Stimulated activated CD4-positive, alpha-beta T cell treated with anti-CD3 and anti-CD28 coated beads, Interleukin-12 subunit alpha, Interleukin-12 subunit beta, amount 100 ng/mL, for 48 hours (primary cell): ENCODE results near the gene HABP4.

ENCODE experiments used
- DNase-seq, 3 donors: peaks; one replicate each; pipeline ENCODE4 v3.0.0-alpha.2; 2020; ENCODE audit warnings: low read depth in 2 of 3, low spot score in 1 of 3

The HABP4 gene, protein sequence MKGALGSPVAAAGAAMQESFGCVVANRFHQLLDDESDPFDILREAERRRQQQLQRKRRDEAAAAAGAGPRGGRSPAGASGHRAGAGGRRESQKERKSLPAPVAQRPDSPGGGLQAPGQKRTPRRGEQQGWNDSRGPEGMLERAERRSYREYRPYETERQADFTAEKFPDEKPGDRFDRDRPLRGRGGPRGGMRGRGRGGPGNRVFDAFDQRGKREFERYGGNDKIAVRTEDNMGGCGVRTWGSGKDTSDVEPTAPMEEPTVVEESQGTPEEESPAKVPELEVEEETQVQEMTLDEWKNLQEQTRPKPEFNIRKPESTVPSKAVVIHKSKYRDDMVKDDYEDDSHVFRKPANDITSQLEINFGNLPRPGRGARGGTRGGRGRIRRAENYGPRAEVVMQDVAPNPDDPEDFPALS

DNA sequence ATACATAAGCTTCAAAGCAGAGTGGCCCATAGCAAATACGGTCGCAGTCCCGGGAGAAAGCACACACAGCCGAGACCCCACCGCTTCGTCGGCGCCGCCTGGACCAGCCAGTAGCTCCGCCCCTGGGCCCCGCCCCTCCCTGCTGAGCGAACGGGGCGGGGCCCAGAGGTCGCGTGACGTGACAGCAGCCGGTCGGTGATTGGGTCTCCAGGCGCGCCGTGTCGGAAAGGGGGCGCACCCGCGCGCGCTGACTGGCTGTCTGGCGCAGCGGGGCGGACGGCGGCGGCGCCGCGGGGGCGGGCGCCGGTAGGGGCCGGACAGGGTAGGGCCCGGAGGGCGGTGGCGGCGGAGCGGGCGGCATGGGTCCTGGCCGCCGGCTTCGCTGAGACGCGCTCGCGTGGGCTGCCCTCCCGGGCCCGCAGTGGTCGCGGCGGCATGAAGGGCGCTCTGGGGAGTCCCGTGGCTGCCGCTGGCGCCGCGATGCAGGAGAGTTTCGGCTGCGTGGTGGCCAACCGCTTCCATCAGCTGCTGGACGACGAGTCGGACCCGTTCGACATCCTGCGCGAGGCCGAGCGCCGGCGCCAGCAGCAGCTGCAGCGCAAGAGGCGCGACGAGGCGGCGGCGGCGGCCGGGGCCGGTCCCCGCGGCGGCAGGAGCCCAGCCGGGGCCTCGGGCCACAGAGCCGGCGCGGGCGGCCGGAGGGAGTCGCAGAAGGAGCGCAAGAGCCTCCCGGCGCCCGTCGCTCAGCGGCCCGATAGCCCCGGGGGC lies at the start of gene HABP4:
HABP4 (plus strand) TSS at position 325 of the 768 bp plus-strand sequence; CDS start at position 436, 111 bp downstream.
- DNase-seq: peak; percentile 89 to 96 (median 90)

DNA sequence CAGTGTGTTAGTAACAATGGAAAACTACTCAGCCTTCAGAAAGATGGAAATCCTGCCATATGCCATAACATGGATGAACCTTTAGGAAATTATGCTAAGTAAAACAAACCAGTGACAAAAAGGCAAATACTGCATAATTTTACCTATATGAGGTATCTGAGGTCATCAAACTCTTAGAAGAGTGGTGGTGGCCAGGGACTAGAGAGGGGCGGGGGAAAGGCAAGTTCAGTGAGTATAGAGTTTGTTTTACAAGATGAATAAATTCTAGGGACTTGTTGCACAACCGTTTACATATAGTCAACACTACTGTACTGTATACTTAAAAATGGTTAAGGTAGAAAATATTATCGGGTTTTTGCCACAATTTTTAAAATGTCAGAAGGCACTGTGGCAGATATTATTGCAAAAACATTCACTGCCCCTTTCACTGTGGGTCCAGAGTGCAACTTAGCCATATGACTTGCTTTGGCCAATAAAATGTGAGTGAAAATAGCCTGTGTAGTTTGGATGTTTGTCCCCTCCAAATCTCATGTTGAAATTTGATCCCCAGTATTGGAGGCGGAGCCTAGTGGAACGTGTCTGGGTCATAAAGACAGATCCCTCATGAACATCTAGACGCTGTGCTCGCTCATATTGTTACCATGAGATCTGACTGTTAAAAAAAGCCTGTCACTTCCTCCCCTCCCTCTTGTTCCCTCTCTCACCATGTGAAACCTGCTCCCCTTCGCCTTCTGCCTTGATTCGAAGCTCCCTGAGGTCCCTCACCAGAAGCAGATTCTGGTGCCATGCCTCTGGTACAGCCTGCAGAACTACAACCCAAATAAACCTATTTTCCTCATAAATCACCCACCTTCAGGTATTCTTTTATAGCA lies 41.3 kb upstream of the HABP4 start:
- DNase-seq: no peak

DNA sequence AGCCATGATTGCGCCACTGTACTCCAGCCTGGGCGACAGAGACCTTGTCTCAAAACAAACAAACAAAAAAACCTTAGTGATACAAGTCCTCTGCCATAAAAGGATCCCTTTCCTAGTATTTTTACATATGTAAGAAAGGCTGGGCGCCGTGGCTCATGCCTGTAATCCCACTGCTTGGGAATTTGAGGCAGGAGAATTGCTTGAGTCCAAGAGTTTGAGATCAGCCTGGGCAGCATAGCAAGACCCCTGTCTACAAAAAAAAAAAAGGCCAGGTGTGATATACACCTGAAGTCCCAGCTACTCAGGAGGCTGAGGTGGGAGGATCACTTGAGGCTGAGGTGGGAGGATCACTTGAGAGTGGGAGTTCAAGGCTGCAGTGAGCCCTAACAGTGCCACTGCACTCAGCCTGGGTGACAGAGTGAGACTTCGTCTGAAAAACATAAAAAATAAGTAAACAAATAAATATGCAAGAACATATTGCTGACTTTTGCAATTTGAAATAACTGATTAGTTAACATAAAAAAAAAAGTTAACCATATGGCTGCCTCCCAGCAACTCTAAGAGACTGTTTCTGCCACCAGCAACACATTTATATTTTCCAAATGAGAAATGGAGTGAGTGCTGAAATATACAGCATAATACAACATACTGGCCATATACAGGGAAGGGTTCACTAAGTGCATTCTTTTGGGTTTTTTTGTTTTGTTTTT lies 38.7 kb upstream of the HABP4 start:
- no peak for DNase-seq

DNA sequence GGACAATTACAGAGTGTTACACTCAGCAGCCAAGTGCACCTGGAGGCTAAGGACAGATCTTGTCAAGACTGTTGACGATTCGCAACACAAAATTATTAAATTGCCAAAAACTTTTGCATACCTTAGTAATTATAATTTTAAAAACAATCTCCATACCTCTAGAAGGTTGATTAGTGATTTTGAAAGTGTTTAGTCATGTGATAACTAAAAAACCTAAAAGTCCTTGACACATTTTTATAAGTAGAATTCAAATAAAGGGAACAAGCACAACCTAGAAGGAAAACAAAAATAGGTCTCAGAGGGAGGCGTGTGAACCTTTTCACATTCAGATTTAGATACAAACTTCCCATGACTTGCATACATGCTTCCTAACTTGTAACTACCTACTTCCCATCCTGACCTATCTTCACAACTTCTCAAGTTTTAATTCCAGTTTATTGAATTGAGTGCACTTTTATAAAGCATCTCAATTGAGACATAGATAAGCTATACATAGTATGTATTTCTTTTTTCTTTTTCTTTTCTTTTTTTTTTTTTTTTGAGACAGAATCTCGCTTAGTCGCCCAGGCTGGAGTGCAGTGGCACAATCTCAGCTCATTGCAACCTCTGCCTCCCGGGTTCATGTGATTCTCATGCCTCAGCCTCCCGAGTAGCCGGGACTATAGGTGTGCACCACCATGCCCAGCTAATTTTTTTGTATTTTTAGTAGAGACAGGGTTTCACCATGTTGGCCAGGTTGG lies 37.6 kb upstream of the HABP4 start:
- no peak for DNase-seq

DNA sequence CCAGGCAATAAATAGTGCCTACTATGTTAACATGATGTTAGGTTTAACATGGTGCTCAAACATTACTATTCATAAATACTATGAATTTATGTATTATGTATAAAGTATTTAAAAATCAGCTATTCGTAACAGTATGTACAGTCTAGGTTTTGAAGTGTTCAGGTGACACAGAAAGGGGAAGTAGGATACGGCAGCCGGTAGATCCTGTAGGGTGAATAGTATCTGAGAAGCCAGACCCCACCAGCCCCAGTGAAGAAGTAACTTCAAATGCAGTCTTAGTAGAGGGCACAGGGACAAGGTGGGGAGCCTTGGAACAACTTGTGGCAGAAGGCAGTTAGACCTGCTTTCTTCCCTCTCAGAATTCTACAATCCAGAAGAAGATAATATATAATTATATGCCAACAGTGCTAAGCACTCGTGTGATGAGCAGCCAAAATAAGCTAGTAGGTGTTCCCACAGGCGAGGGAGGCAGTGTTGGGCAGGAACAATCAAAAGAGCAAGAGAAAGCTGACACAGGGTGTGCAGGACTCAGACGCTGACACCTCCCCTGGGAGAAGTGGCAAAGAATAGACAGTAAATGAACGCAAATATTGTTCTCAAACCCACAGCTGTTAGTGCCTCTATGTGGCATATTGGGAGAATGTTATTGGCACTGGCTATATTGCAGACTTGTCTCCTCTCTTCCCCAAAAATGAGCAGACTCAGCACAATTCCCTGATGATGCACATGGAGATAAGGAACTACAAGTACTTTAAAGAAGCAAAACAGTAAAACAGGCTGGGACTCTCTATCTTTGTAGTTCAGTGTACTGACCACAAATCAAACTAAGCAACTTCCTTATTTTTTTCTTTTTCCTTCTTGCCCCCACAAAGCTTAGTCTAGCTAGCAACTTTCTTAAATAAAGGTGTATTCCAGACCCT lies 36.4 kb upstream of the HABP4 start:
- no peak for DNase-seq

DNA sequence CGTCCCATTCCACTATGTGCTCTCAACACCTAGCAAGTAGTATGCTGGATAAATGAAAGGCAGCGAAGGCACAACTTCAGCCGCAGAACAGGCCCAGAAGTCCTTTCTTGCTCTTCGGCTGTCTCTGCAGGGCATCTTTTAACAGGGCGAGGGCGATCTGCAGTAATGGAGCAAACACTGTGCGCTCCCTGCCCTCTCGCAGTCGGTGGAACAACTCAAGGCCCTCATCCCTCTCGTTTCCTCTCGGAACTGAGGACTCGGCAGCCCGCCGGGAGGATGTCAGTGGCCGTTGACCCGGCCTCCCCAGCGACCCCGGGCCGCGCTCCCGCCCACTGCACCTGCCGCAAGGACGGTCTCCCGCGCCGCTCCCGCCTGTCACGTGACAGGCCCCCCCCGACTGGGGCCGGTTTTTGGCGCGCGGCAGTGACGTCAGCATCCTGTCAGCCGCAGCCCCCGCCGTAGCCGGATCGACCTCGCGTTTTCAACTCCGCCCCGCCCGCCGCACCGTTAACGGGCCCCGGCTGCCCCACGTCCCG lies 32.9 kb upstream of the HABP4 start:
- DNase-seq: peak; percentile 82 to 88 (median 87)

DNA sequence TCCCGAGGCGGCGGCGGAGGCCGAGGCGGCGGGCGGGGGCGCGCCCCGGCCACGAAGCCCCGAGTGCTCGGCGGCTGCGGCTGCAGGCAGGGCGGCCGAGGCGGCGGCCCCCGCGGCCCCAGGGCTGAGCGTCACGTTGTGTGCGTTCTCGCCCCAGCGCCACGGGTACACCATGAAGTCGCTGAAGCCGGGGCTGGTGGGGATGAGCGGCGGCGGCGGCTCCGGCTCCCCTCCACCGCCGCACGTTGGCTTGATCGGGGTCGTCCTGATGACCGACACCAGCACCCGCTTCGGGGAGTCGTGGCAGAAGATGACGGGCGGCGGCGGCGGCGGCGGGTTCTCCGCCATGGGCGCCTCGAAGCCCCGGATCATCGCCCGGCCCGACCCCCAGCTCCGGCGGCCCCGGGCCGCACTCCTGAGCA lies 32.3 kb upstream of the HABP4 start:
- peak in 1 of 3 donors; percentile 15 for DNase-seq

DNA sequence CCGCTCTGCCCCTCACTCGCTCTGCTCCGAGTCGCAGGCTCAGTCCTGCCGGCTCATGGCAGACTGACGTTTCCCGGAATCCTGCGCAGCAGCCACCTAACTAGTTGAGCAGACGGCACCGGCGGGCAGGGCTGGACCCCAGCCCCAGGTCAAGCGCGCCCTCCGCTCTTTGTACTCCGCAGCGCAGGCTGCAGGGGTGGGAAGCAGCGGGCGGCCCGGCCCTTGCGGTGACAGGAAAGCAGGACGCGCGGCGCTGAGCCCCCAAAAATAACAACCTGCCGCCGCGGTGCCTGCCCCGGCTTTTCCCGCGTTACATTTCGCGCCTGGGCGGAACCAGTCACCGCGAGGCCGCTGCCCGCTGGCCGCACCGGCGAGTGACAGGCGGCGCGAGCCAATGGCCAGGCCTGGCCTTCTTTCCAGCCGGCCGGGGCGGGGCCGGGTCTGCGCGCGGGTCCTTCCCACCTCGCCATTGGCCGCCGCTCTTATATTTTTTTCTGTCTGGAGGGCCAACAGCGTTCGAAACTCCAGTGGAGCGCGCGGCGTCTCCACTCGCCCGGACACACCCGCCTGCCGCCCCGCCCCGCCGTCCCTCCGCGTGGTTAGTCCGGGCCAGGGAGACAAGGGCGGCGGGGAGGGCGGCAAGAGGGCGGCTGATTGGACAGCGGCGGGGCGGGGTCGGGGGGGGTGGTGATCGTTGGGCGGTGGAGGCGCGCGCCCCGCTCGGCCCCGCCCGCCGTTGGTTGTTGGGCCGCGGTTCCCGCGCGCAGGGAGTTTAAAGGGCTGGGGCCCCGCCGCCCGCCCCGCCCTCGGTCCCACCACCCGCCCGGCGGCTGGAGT lies 31.7 kb upstream of the HABP4 start, which contains the start of gene ZNF367:
ZNF367 (minus strand) TSS at position 288 of the 837 bp plus-strand sequence. CDS start 338 bp downstream, outside the sequence.
- peak; percentile 84 to 95 (median 88) for DNase-seq

DNA sequence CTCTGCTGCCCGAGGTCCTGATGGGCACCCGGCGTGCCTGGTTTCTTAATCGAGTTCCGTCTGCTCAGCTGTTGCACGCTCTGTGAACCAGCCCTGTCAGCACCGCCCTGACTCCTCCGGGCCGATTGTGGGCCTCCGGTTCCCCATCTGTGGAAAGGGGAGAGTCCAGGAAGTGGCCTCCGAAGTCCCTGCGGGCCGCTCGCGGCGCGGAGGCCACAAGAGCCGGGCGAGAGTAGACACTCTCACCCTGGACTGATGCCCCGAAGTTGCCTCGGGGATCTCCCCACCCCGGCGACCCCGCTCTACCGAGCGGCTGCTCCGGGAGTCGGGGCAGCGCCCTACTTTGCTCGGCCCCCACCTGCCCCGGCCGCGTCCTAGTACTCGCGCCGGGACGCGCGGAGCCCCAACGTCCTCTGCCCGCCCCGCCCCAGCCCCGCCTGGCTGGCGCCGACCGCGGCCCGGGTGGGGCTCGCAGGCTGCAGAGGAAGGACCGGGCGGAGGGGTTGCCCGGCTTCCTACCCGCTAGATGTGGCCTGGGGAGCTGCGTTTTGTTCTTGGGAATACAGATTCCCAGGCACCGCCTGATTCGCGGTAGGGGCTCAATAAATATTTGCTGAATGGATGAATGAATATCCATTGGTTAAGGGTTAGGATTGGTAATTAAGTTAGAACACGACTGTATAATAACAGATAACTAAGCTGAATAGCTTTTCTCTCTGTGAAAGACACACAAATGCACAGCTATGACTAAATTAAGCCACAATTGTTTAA lies 30.9 kb upstream of the HABP4 start:
- DNase-seq: peak; percentile 12 to 49 (median 22)

DNA sequence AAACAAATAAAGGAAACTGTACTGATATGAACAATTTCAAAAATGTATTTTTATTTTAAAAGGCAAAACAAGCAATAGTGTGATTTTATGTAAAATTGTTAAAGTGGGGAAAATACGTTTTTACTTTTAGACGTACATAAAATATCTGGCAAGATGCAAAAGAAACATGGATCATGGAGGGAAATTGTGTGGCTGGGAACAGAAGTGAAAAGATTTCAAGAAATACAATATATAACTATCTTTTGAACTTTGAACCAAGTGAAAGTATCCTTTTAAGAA lies 30.3 kb upstream of the HABP4 start:
- no peak for DNase-seq

DNA sequence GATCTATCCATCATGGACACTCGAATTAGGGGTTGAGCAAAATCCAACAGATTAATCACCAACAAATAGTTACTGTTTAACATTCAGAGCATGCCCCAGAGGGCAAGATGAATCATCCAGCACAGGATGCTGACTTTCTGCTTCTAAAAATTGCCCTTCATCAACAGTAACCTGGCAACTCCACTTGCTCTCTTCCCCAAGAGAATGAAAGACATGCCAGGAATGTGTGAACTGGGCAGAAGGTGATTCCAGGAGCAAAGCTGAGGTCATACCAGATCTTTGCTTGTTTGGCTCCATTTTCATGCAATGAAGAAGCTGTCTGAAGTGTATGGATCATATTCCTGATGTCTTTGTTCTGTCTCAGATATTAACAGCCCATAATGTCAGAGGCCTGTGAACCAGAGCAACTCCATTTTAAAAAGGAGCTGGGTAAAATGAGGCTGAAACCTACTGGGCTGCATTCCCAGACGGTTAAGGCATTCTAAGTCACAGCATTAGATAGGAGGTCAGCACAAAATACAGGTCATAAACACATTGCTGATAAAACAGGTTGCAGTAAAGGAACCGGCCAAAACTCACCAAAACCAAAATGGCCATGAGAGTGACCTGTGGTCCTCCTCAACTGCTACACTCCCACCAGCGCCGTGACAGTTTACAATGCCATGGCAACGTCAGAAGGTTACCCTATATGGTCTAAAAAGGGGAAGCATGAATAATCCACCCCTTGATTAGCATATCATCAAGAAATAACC lies 29.3 kb upstream of the HABP4 start:
- DNase-seq: no peak

DNA sequence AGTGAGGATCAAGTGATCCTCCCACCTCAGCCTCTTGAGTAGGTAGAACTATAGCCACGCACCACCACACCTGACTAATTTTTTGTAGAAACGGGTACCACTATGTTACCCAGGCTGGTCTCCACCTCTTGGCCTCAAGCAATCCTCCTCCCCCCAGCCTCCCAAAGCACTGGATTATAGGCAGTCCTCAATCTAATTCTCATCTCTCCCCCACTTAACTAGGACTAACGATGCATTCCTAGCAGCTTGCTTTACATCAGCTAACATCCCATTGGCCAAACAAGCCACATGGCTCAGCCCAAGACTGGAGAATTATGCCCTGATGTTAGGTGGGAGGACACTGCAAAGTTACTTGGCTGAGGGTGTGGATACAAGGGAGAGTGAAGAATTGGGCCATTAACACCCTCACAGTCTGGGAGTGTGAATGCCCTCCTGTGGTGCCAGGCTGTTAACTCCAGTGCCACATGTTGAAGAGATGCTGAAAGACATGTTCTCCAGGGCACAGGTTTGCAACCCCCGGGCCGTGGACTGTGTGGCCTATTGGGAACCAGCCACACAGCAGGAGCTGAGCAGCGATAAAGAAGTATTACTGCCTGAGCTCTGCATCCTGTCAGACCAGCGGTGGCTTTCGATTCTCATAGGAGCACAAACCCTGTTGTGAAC lies 26.5 kb upstream of the HABP4 start:
- no peak for DNase-seq

DNA sequence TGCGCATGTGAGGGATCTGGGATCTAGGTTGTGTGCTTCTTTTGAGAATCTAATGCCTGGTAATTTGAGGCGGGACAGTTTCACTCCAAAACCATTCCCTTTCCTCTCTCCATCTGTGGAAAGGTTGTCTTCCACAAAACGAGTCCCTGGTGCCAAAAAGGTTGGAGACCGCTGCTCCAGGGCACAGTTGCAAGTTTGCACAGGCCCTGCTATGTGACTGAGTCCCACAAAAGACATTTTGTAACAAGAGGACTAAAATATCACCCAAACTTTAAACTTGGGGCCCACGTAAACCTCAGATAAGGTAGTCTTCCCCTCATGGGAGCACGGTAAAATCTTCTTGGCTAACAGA lies 26.0 kb upstream of the HABP4 start:
- no peak for DNase-seq

DNA sequence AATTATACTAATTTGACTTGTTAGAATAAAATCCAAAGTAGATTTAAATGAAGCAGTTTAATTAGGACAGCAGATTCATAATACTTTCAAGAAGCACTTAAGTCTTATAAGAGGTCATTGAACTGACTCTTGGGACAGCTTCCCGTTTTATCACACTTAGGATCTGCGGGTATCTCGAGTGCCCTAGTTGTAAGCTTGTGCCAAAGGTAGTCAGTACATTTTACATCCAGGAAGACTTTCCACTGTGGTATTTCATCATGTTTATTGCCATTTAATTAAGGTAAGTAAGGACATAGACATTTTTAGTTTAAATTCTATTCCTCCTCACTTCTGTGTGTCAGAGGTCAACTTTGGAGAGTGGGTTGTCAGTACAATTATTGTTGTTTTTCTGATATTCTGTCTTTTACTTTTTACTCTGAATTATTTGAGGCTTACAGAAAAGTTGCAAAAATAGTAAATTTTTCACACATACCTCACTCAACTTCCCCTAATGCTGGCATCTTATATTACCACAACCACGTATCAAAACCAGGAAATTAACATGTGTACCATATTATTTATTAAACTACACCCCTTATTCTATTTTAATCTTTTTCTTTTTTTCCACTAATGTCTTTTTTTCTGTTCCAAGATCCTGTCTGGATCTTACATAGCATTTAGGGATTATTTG lies 24.3 kb upstream of the HABP4 start:
- DNase-seq: no peak

DNA sequence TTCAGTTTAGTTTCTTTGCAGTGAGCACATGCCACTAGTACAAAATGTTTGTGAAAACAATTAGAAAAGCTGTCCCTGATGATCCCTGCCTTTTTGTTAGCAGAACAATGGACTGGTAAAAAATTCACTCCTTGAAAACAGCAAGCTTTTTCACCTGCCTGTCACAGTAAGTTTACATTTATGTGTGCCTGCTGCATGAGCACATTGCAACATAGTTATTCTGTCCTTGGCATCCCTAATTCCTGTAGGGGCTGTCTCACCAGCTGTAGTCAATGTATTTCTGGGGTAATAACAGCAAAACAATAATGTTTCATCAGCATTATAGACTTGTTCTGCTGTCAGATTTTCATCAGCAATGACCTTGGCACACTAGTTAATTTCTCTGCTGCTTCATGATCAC lies 20.2 kb upstream of the HABP4 start:
- no peak for DNase-seq
